GM23338 (cell line): ENCODE measurements around the gene TMEM270. TPM values are rescaled to one million over a fixed set of nuclear protein-coding genes. Genes with fewer than 3 reads are reported as not detected.

Experiments used
- ATAC-seq: fragments of 200-7000 bp; cut with Tn5 transposase; 3 replicates; pipeline ENCODE4 v1.9.1; 2020
- DNase-seq: peaks from one replicate; pipeline ENCODE4 v3.0.0-alpha.2; 2015; ENCODE audit warnings: low spot score
- H2AFZ ChIP-seq: fragments of 200-600 bp; sonication (generic); 2 replicates; pipeline ENCODE4 v1.8.0; 2016; ENCODE audit warnings: antibody characterized with exemption, mild to moderate bottlenecking, moderate library complexity
- H3F3A ChIP-seq: fragments of 200-600 bp; sonication (generic); replicated peaks from 2 replicates; pipeline ENCODE4 v1.8.0; 2017; ENCODE audit warnings: antibody characterized with exemption, mixed run types, low read depth
- H3K27ac ChIP-seq: fragments of 200-600 bp; sonication (generic); 2 replicates; pipeline ENCODE4 v1.6.1; 2016; ENCODE audit warnings: low read depth
- H3K27me3 ChIP-seq: fragments of 200-600 bp; sonication (generic); 2 replicates; pipeline ENCODE4 v1.8.0; 2016; ENCODE audit warnings: mild to moderate bottlenecking, mixed run types, moderate library complexity; ENCODE audit not compliant: insufficient read depth
- H3K36me3 ChIP-seq: fragments of 200-600 bp; sonication (generic); 2 replicates; pipeline ENCODE4 v1.8.0; 2016; ENCODE audit warnings: mild to moderate bottlenecking; ENCODE audit not compliant: insufficient read depth
- H3K4me1 ChIP-seq: fragments of 200-600 bp; sonication (generic); 2 replicates; pipeline ENCODE4 v1.8.0; 2016; ENCODE audit warnings: mild to moderate bottlenecking, moderate library complexity; ENCODE audit not compliant: insufficient read depth
- H3K4me2 ChIP-seq: fragments of 200-600 bp; sonication (generic); 2 replicates; pipeline ENCODE4 v1.7.1; 2017; ENCODE audit warnings: mixed run types
- H3K4me3 ChIP-seq: fragments of 200-600 bp; sonication (generic); 2 replicates; pipeline ENCODE4 v1.6.1; 2016; ENCODE audit warnings: mixed run types
- H3K79me2 ChIP-seq: fragments of 200-600 bp; sonication (generic); replicated peaks from 2 replicates; pipeline ENCODE4 v1.8.0; 2017; ENCODE audit warnings: mild to moderate bottlenecking; ENCODE audit not compliant: insufficient read depth
- H3K9me2 ChIP-seq: fragments of 200-600 bp; sonication (generic); 2 replicates; pipeline ENCODE4 v1.8.0; 2017; ENCODE audit not compliant: insufficient read depth
- H4K20me1 ChIP-seq: fragments of 200-600 bp; sonication (generic); replicated peaks from 2 replicates; pipeline ENCODE4 v1.8.0; 2017; ENCODE audit warnings: mild to moderate bottlenecking; ENCODE audit not compliant: insufficient read depth
- H3K27ac Mint-ChIP-seq: 2 replicates; pipeline ENCODE4 v1.8.0; 2020; ENCODE audit warnings: inconsistent platforms, mild to moderate bottlenecking, moderate library complexity, mixed read lengths
- H3K27me3 Mint-ChIP-seq: 3 replicates; pipeline ENCODE4 v1.8.0; 2022; ENCODE audit warnings: low read depth, mild to moderate bottlenecking, moderate library complexity, mixed read lengths, inconsistent platforms; ENCODE audit not compliant: insufficient read depth, poor library complexity
- H3K36me3 Mint-ChIP-seq: 3 replicates; pipeline ENCODE4 v1.8.0; 2021; ENCODE audit warnings: low read depth, mild to moderate bottlenecking, inconsistent platforms, moderate library complexity, mixed read lengths
- H3K4me1 Mint-ChIP-seq: 3 replicates; pipeline ENCODE4 v1.8.0; 2020; ENCODE audit warnings: mild to moderate bottlenecking, inconsistent platforms, mixed read lengths
- H3K4me3 Mint-ChIP-seq: 3 replicates; pipeline ENCODE4 v1.8.0; 2021; ENCODE audit warnings: moderate library complexity, mild to moderate bottlenecking, inconsistent platforms, mixed read lengths
- H3K9me3 Mint-ChIP-seq: 3 replicates; pipeline ENCODE4 v1.8.0; 2020; ENCODE audit warnings: moderate library complexity, mild to moderate bottlenecking, inconsistent platforms, mixed read lengths
- EZH2 ChIP-seq: fragments of 200-600 bp; sonication (generic); IDR thresholded peaks from one replicate; pipeline ENCODE4 v1.8.0; 2017; ENCODE audit warnings: antibody characterized with exemption, mild to moderate bottlenecking, low read depth; ENCODE audit not compliant: unreplicated experiment
- NANOG ChIP-seq: IDR thresholded peaks from 2 replicates; pipeline ENCODE4 v1.6.1; 2016; ENCODE audit warnings: antibody characterized with exemption, borderline replicate concordance
- ZNF331 ChIP-seq: fragments of 250-450 bp; sonication (Bioruptor Pico); IDR thresholded peaks from 2 replicates; pipeline ENCODE4 v1.5.0; 2020; ENCODE audit warnings: low read depth, mild to moderate bottlenecking, moderate library complexity
- polyA plus RNA-seq: library from polyadenylated mRNA; unstranded; fragments of >200 nt; fragmentation: Nextera tagmentation; extraction: Ambion mirVana; gene quantifications from 2 replicates; pipeline ENCODE4 v1.2.1, GENCODE V29; 2016
- total RNA-seq: library from RNA; depleted of rRNA; stranded (reverse); fragments of >200 nt; shearing (Covaris generic); gene quantifications from 2 replicates; pipeline ENCODE4 v1.2.3, GENCODE V29; 2014
- TF ChIP-seq, protein P1 (sequence below): IDR thresholded peaks from 2 replicates; pipeline ENCODE4 v1.6.1; 2016; ENCODE audit warnings: antibody characterized with exemption
- TF ChIP-seq, protein P2 (sequence below): fragments of 250-450 bp; sonication (Bioruptor Pico); IDR thresholded peaks from 2 replicates; pipeline ENCODE4 v1.5.0; 2020; ENCODE audit warnings: mild to moderate bottlenecking, moderate library complexity
- TF ChIP-seq, protein P3 (sequence below): IDR thresholded peaks from one replicate; pipeline ENCODE4 v1.6.1; 2018; ENCODE audit warnings: antibody characterized with exemption; ENCODE audit not compliant: unreplicated experiment

The TMEM270 gene
- total and polyA plus RNA-seq, 2 experiments from 2014 or later: not detected

DNA sequence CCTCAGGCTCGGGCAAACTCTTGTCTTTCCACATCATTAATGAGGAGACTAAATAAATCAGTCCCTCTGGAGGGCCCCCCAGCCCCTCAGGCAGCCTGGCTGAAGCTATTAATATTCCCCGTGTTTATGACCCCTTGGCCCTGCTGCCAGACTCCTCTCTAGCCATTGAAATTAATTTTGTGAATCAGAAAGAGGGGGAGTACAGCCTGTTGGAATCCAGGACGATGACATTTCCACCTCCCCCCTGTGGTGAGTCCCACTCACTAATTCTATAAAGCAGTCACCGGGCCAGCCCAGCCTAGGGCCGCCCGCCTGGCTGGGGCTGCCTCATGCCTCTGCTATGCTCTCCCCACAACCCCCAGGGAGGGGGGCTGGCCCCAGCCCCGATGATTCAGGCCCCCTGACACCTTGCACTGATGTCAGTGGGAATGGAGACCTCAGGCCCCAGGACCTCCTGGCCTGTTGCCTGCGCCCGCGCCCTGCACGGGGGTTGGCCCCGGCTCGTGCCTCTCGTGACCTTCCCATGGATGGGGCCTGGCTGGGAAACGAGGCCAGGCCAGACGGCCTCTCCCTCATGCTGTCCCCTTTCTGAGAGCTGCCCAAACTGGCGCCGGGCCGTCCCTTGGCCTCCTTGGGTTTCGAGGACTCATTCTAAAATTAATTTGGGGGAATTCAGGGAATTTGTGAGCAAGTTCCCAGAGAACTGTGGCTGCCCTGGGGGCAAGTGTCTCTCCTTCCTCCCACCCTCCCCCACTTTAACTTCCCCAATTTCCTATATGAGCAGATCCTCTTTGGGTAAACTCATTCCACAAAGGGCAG, 34.0 kb downstream of the TMEM270 start:
- no peak overlapping the region for H3K4me3 ChIP-seq
- TF ChIP-seq ZNF331 (CRISPR knock-in tag) (no peak), EZH2 (no peak), NANOG (no peak)
- TF ChIP-seq, protein P1, sequence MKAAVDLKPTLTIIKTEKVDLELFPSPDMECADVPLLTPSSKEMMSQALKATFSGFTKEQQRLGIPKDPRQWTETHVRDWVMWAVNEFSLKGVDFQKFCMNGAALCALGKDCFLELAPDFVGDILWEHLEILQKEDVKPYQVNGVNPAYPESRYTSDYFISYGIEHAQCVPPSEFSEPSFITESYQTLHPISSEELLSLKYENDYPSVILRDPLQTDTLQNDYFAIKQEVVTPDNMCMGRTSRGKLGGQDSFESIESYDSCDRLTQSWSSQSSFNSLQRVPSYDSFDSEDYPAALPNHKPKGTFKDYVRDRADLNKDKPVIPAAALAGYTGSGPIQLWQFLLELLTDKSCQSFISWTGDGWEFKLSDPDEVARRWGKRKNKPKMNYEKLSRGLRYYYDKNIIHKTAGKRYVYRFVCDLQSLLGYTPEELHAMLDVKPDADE: no peak
- TF ChIP-seq, protein P2, sequence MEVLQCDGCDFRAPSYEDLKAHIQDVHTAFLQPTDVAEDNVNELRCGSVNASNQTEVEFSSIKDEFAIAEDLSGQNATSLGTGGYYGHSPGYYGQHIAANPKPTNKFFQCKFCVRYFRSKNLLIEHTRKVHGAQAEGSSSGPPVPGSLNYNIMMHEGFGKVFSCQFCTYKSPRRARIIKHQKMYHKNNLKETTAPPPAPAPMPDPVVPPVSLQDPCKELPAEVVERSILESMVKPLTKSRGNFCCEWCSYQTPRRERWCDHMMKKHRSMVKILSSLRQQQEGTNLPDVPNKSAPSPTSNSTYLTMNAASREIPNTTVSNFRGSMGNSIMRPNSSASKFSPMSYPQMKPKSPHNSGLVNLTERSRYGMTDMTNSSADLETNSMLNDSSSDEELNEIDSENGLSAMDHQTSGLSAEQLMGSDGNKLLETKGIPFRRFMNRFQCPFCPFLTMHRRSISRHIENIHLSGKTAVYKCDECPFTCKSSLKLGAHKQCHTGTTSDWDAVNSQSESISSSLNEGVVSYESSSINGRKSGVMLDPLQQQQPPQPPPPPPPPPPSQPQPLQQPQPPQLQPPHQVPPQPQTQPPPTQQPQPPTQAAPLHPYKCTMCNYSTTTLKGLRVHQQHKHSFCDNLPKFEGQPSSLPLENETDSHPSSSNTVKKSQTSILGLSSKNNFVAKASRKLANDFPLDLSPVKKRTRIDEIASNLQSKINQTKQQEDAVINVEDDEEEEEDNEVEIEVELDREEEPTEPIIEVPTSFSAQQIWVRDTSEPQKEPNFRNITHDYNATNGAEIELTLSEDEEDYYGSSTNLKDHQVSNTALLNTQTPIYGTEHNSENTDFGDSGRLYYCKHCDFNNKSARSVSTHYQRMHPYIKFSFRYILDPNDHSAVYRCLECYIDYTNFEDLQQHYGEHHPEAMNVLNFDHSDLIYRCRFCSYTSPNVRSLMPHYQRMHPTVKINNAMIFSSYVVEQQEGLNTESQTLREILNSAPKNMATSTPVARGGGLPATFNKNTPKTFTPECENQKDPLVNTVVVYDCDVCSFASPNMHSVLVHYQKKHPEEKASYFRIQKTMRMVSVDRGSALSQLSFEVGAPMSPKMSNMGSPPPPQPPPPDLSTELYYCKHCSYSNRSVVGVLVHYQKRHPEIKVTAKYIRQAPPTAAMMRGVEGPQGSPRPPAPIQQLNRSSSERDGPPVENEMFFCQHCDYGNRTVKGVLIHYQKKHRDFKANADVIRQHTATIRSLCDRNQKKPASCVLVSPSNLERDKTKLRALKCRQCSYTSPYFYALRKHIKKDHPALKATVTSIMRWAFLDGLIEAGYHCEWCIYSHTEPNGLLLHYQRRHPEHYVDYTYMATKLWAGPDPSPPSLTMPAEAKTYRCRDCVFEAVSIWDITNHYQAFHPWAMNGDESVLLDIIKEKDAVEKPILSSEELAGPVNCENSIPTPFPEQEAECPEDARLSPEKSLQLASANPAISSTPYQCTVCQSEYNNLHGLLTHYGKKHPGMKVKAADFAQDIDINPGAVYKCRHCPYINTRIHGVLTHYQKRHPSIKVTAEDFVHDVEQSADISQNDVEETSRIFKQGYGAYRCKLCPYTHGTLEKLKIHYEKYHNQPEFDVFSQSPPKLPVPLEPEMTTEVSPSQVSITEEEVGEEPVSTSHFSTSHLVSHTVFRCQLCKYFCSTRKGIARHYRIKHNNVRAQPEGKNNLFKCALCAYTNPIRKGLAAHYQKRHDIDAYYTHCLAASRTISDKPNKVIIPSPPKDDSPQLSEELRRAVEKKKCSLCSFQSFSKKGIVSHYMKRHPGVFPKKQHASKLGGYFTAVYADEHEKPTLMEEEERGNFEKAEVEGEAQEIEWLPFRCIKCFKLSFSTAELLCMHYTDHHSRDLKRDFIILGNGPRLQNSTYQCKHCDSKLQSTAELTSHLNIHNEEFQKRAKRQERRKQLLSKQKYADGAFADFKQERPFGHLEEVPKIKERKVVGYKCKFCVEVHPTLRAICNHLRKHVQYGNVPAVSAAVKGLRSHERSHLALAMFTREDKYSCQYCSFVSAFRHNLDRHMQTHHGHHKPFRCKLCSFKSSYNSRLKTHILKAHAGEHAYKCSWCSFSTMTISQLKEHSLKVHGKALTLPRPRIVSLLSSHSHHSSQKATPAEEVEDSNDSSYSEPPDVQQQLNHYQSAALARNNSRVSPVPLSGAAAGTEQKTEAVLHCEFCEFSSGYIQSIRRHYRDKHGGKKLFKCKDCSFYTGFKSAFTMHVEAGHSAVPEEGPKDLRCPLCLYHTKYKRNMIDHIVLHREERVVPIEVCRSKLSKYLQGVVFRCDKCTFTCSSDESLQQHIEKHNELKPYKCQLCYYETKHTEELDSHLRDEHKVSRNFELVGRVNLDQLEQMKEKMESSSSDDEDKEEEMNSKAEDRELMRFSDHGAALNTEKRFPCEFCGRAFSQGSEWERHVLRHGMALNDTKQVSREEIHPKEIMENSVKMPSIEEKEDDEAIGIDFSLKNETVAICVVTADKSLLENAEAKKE (CRISPR knock-in tag): no peak
- TF ChIP-seq, protein P3, sequence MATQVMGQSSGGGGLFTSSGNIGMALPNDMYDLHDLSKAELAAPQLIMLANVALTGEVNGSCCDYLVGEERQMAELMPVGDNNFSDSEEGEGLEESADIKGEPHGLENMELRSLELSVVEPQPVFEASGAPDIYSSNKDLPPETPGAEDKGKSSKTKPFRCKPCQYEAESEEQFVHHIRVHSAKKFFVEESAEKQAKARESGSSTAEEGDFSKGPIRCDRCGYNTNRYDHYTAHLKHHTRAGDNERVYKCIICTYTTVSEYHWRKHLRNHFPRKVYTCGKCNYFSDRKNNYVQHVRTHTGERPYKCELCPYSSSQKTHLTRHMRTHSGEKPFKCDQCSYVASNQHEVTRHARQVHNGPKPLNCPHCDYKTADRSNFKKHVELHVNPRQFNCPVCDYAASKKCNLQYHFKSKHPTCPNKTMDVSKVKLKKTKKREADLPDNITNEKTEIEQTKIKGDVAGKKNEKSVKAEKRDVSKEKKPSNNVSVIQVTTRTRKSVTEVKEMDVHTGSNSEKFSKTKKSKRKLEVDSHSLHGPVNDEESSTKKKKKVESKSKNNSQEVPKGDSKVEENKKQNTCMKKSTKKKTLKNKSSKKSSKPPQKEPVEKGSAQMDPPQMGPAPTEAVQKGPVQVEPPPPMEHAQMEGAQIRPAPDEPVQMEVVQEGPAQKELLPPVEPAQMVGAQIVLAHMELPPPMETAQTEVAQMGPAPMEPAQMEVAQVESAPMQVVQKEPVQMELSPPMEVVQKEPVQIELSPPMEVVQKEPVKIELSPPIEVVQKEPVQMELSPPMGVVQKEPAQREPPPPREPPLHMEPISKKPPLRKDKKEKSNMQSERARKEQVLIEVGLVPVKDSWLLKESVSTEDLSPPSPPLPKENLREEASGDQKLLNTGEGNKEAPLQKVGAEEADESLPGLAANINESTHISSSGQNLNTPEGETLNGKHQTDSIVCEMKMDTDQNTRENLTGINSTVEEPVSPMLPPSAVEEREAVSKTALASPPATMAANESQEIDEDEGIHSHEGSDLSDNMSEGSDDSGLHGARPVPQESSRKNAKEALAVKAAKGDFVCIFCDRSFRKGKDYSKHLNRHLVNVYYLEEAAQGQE: no peak
- no peaks in the 10 kb centered on the region for H3K27me3 ChIP-seq
- Mint-ChIP-seq H3K27me3 (peaks cover 25% of the 10 kb centered on the region), H3K27ac (no peak overlapping the region), H3K4me1 (peaks cover 5% of the 10 kb centered on the region), H3K9me3 (peaks cover 21% of the 10 kb centered on the region), H3K4me3 (no peak overlapping the region), H3K36me3 (peaks cover 8% of the 10 kb centered on the region; the same call in 2 of the 3 replicates)
- H2AFZ ChIP-seq: peak overlapping the region; percentile 56
- no peaks in the 10 kb centered on the region for H3F3A ChIP-seq
- H3K36me3 ChIP-seq: no peaks in the 10 kb centered on the region
- no peaks in the 10 kb centered on the region for H3K4me1 ChIP-seq
- ATAC-seq: no peak; the same call in 2 of the 3 replicates
- H3K79me2 ChIP-seq: no peaks in the 10 kb centered on the region
- H3K9me2 ChIP-seq: no peaks in the 10 kb centered on the region
- DNase-seq: no peak
- no peak overlapping the region for H3K4me2 ChIP-seq
- no peak overlapping the region for H3K27ac ChIP-seq
- no peaks in the 10 kb centered on the region for H4K20me1 ChIP-seq
